OCI-LY7 (cell line): ENCODE data around the gene KLHL22. TPM values are rescaled to one million over a fixed set of nuclear protein-coding genes. Genes with fewer than 3 reads are reported as not detected.
A peak's percentile ranks its signal among the peaks of the same experiment; 100 is the strongest.

Experiments
- BruUV-seq: library from RNA; stranded (reverse); fragments of 400-500 nt; replicated peaks from 2 replicates; lab custom pipeline; 2021; lab: Mats Ljungman, UMichigan
- CTCF ChIA-PET: fragments of 300-600 bp; sonication (Branson Sonifier 250); formaldehyde crosslinking; loops from one replicate; lab custom pipeline; 2022; ENCODE audit warnings: antibody characterized with exemption; ENCODE audit not compliant: unreplicated experiment; lab: Charles Lee
- POLR2A ChIA-PET: fragments of 300-600 bp; sonication (Branson Sonifier 250); formaldehyde crosslinking; loops from one replicate; lab custom pipeline; 2022; ENCODE audit warnings: antibody characterized with exemption; lab: Charles Lee
- DNase-seq: peaks from one replicate; pipeline ENCODE4 v3.0.0-alpha.2; 2015; ENCODE audit warnings: low spot score
- H2AFZ ChIP-seq: fragments of 200-600 bp; sonication (generic), shearing (Covaris generic); 2 replicates; pipeline ENCODE4 v1.6.1; 2014; ENCODE audit warnings: mild to moderate bottlenecking, antibody characterized with exemption, low read length, moderate library complexity
- H3K27ac ChIP-seq: fragments of 200-600 bp; sonication (generic); 2 replicates; pipeline ENCODE4 v1.5.1; 2014; ENCODE audit warnings: mixed run types, low read depth, mild to moderate bottlenecking, moderate library complexity, low read length, inconsistent platforms; ENCODE audit not compliant: poor library complexity, severe bottlenecking
- H3K36me3 ChIP-seq: fragments of 200-600 bp; sonication (generic); 2 replicates; pipeline ENCODE4 v1.6.1; 2014; ENCODE audit warnings: mild to moderate bottlenecking, antibody characterized with exemption, low read length, moderate library complexity, mixed read lengths; ENCODE audit not compliant: insufficient read depth
- H3K4me1 ChIP-seq: fragments of 200-600 bp; sonication (generic); 2 replicates; pipeline ENCODE4 v1.5.1; 2014; ENCODE audit warnings: mild to moderate bottlenecking, low read length; ENCODE audit not compliant: insufficient read depth, poor library complexity, severe bottlenecking
- H3K4me2 ChIP-seq: fragments of 200-600 bp; sonication (generic); 2 replicates; pipeline ENCODE4 v1.6.1; 2014; ENCODE audit warnings: mild to moderate bottlenecking, low read length
- H3K4me3 ChIP-seq: fragments of 200-600 bp; sonication (generic); 2 replicates; pipeline ENCODE4 v1.5.1; 2014; ENCODE audit warnings: mild to moderate bottlenecking, low read depth, low read length; ENCODE audit not compliant: poor library complexity, severe bottlenecking
- H3K79me2 ChIP-seq: fragments of 200-600 bp; sonication (generic); 2 replicates; pipeline ENCODE4 v1.6.1; 2016; ENCODE audit warnings: low read depth, mild to moderate bottlenecking, low read length, moderate library complexity, mixed read lengths; ENCODE audit not compliant: insufficient read depth
- H3K9me2 ChIP-seq: fragments of 200-600 bp; sonication (generic); 2 replicates; pipeline ENCODE4 v1.6.1; 2016; ENCODE audit warnings: mild to moderate bottlenecking, low read length, mixed read lengths; ENCODE audit not compliant: insufficient read depth
- H3K9me3 ChIP-seq: fragments of 200-600 bp; sonication (generic); 2 replicates; pipeline ENCODE4 v1.6.1; 2014; ENCODE audit warnings: mild to moderate bottlenecking, mixed run types, low read length, mixed read lengths
- H4K20me1 ChIP-seq: fragments of 200-600 bp; sonication (generic); 2 replicates; pipeline ENCODE4 v1.6.1; 2014; ENCODE audit warnings: mild to moderate bottlenecking, antibody characterized with exemption, low read length, moderate library complexity, mixed read lengths; ENCODE audit not compliant: insufficient read depth
- CTCF ChIP-seq: fragments of 200-600 bp; sonication (generic); conservative IDR thresholded peaks from 2 replicates; pipeline ENCODE4 v1.5.1; 2014; ENCODE audit warnings: mild to moderate bottlenecking, antibody characterized with exemption, low read length, moderate library complexity, mixed read lengths
- EZH2phosphoT487 ChIP-seq: fragments of 200-600 bp; sonication (generic); IDR thresholded peaks from 2 replicates; pipeline ENCODE4 v1.6.1; 2018; ENCODE audit warnings: low read depth, borderline replicate concordance, mild to moderate bottlenecking, mixed run types, antibody characterized with exemption, low read length, moderate library complexity, mixed read lengths
- intact Hi-C: fragments of 100-400 bp; cut with micrococcal nuclease; formaldehyde crosslinking; loops from one replicate; pipeline ENCODE4 v1.10.0; 2022; ENCODE audit not compliant: unreplicated experiment
- total RNA-seq, 2 experiments: library from RNA; depleted of rRNA in 1 of 2; stranded (reverse); fragments of >200 nt in 1 of 2; shearing (Covaris generic) in 1 of 2; gene quantifications; 2 replicates each; pipeline ENCODE4 v1.2.3, GENCODE V29; 2014 to 2022

KLHL22 gene
- total RNA-seq, 2 experiments from 2014 or later, result 14.8 to 38.1 TPM

GRCh38 chr22:20495861-20496681 lies 476 bp upstream of the KLHL22 start:
- ChIA-PET POLR2A (interaction anchor here (0.6 to 2.3 kb wide), 2 partner anchors 32 to 1804 kb away, joined by 5 to 8 read pairs; no protein-coding TSS in a partner anchor), CTCF (no interaction called here)
- H3K4me2 ChIP-seq, result peak overlapping the region; percentile 85
- H3K9me3 ChIP-seq, result no peaks in the 10 kb centered on the region
- peaks cover 4% of the 10 kb centered on the region; the same call in 1 of the 2 replicates for H4K20me1 ChIP-seq
- peak overlapping the region; percentile 70 for H3K4me3 ChIP-seq
- intact Hi-C loops, result loop anchor here (1.0 kb wide), 2 partner anchors 33 to 78 kb away; no protein-coding TSS in a partner anchor
- no peaks in the 10 kb centered on the region for H3K9me2 ChIP-seq
- peak; percentile 92 for DNase-seq
- TF ChIP-seq CTCF, result peak; percentile 96
- no peak for TF ChIP-seq EZH2phosphoT487
- H3K36me3 ChIP-seq, result no peaks in the 10 kb centered on the region
- peak overlapping the region; percentile 58 for H3K27ac ChIP-seq
- no TSS peak for BruUV-seq
- peak overlapping the region; percentile 84 for H2AFZ ChIP-seq
- no peaks in the 10 kb centered on the region for H3K79me2 ChIP-seq
- H3K4me1 ChIP-seq, result peaks cover 13% of the 10 kb centered on the region

- no peak for TF ChIP-seq CTCF
- TF ChIP-seq EZH2phosphoT487, result no peak
- Histone ChIP-seq H3K9me3 (no peaks in the 10 kb centered on the region), H3K4me2 (no peak overlapping the region), H3K36me3 (no peaks in the 10 kb centered on the region), H3K27ac (no peak overlapping the region), H3K79me2 (no peaks in the 10 kb centered on the region), H2AFZ (no peak overlapping the region), H3K4me3 (no peak overlapping the region), H4K20me1 (peaks cover 4% of the 10 kb centered on the region; the same call in 1 of the 2 replicates), H3K4me1 (peaks cover 10% of the 10 kb centered on the region), H3K9me2 (no peaks in the 10 kb centered on the region)
- intact Hi-C loops, result no loop called here
- ChIA-PET POLR2A (no interaction called here), CTCF (no interaction called here)
- BruUV-seq, result no TSS peak
- no peak for DNase-seq
These were observed 4.2 kb downstream of the KLHL22 start for GRCh38 chr22:20491346-20491745.

GRCh38 chr22:20490941-20491307 lies 4.7 kb downstream of the KLHL22 start:
- Histone ChIP-seq H3K9me2 (no peaks in the 10 kb centered on the region), H4K20me1 (peaks cover 4% of the 10 kb centered on the region; the same call in 1 of the 2 replicates), H3K27ac (no peak overlapping the region), H3K4me2 (no peak overlapping the region), H3K79me2 (no peaks in the 10 kb centered on the region), H2AFZ (no peak overlapping the region), H3K4me1 (peaks cover 10% of the 10 kb centered on the region), H3K36me3 (no peaks in the 10 kb centered on the region), H3K9me3 (no peaks in the 10 kb centered on the region), H3K4me3 (no peak overlapping the region)
- ChIA-PET POLR2A (no interaction called here), CTCF (no interaction called here)
- no peak for TF ChIP-seq EZH2phosphoT487
- TF ChIP-seq CTCF, result no peak
- no TSS peak for BruUV-seq
- intact Hi-C loops, result no loop called here
- no peak for DNase-seq
